ENCODE data around the gene SMAD4.

GRCh38 chr18:51006061-51006818 lies 23.8 kb upstream of the SMAD4 start:
- no peak for TF ChIP-seq CTCF (IDR thresholded peaks at IDR 0.05; ENCODE audit: borderline replicate concordance, extremely low read depth, low read length, poor library complexity, severe bottlenecking)
- TF ChIP-seq EZH2 (IDR thresholded peaks at IDR 0.05; ENCODE audit: borderline replicate concordance, low read depth, low read length, severe bottlenecking), result no peak
